GM20000 (cell line): Measurements from ENCODE around the gene CASK.
"Not testable (repeated sequence)": the region's sequence is repeated elsewhere in the genome, so short reads cannot be mapped to it uniquely, and the experiment has no call there.

ENCODE experiments used
- DNase-seq: peaks from one replicate; pipeline ENCODE4 v3.0.0; 2012; ENCODE audit warnings: low spot score
- TF ChIP-seq, protein P1 (sequence below): IDR thresholded peaks from 2 replicates; pipeline ENCODE4 v1.5.1; 2012; ENCODE audit warnings: mild to moderate bottlenecking, control low read depth; ENCODE audit errors: extremely low read depth, missing control alignments

Gene CASK

GRCh38 chrX:41518127-41518840, 405.1 kb downstream of the CASK start:
- TF ChIP-seq, protein P1, sequence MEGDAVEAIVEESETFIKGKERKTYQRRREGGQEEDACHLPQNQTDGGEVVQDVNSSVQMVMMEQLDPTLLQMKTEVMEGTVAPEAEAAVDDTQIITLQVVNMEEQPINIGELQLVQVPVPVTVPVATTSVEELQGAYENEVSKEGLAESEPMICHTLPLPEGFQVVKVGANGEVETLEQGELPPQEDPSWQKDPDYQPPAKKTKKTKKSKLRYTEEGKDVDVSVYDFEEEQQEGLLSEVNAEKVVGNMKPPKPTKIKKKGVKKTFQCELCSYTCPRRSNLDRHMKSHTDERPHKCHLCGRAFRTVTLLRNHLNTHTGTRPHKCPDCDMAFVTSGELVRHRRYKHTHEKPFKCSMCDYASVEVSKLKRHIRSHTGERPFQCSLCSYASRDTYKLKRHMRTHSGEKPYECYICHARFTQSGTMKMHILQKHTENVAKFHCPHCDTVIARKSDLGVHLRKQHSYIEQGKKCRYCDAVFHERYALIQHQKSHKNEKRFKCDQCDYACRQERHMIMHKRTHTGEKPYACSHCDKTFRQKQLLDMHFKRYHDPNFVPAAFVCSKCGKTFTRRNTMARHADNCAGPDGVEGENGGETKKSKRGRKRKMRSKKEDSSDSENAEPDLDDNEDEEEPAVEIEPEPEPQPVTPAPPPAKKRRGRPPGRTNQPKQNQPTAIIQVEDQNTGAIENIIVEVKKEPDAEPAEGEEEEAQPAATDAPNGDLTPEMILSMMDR, result no peak

GRCh38 chrX:41516999-41517765, 406.2 kb downstream of the CASK start:
- TF ChIP-seq, protein P1, result no peak
- DNase-seq, result no peak

More at GRCh38 chrX:41518127-41518840, 405.1 kb downstream of the CASK start:
- no peak for DNase-seq

GRCh38 chrX:41516456-41516855, 406.9 kb downstream of the CASK start:
- no peak for DNase-seq
- TF ChIP-seq, protein P1, result no peak

GRCh38 chrX:41515376-41515775, 408.0 kb downstream of the CASK start:
- DNase-seq, result no peak
- TF ChIP-seq, protein P1, result no peak

DNA sequence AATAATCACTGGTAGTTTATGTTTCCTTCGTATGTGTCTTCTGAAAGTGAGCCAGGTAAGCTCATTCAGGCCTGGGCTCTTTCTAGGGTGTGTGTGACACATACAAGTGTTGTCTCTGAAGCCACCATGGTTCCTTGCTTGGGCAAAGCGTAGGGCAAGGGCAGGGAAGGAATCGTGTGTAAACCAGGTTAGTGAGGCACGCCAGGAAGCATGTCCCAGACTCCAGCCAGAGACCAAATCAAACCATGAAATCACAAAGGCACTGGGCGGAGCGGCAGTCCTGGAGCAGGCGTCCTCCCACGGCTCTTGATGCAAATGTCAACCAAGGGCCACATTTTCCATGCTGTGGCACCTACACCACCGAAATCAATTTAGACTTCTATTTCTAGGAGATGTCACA, 409.2 kb downstream of the CASK start:
- DNase-seq, result no peak
- TF ChIP-seq, protein P1, result no peak

GRCh38 chrX:41512853-41513252, 410.5 kb downstream of the CASK start:
- not testable (repeated sequence) for DNase-seq

DNA sequence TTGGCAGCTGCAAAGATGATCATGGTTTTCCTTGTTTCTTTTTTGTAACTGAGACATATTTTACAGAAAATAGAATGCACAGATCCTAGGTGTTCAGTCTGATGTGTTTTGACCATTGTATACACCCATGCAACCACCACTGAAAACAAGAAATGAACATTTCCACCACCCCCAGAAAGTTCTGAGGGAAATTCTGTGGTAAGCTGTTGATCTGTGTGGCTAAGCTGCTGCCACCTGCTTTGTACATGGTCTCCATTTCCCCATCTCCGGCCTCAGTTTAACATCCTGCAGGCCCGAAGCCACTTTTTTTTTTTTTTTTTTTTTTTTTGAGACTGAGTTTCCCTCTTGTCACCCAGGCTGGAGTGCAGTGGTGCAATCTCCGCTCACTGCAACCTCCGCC, 411.0 kb downstream of the CASK start:
- DNase-seq, result peak; percentile 32
- TF ChIP-seq, protein P1, result no peak
